Lower leg skin (tissue), 4 donors: Measurements from ENCODE around the gene FAM110C. TPM values are rescaled to one million over a fixed set of nuclear protein-coding genes. Genes with fewer than 3 reads are reported as not detected.
A peak's percentile ranks its signal among the peaks of the same experiment; 100 is the strongest.
"Not testable (repeated sequence)": the region's sequence is repeated elsewhere in the genome, so short reads cannot be mapped to it uniquely, and the experiment has no call there.

Experiments used
- DNase-seq, 2 donors: peaks; one replicate each; pipeline ENCODE4 v3.0.0-alpha.2; 2019; ENCODE audit warnings: low spot score in 2 of 2
- H3K4me3 ChIP-seq: fragments of 200-600 bp; sonication (generic); 2 replicates; pipeline ENCODE4 v1.5.1; 2017; ENCODE audit warnings: mild to moderate bottlenecking, low read depth; ENCODE audit not compliant: poor library complexity, severe bottlenecking
- POLR2A ChIP-seq, 2 donors: fragments of 450-650 bp; IDR thresholded peaks; one replicate each; pipeline ENCODE4 v1.6.1; 2016 to 2017; ENCODE audit warnings: antibody characterized with exemption in 2 of 2, mild to moderate bottlenecking in 1 of 2, moderate library complexity in 1 of 2
- WGBS, 2 donors: methylation state at CpG; one replicate each; pipeline ENCODE4 v1.1.5; 2018; 5-methylcytosine and 5-hydroxymethylcytosine counted together
- intact Hi-C: fragments of 100-400 bp; cut with DNase I; formaldehyde crosslinking; loops from one replicate; pipeline ENCODE4 v1.15.0; 2023; ENCODE audit warnings: low total_unique reads
- total RNA-seq, 4 donors: library from RNA; depleted of rRNA; stranded (reverse); fragments of >200 nt; gene quantifications; one replicate each; pipeline ENCODE4 v1.1.0, GENCODE V29; 2016
- TF ChIP-seq, protein P1 (sequence below), 3 donors: fragments of 450-650 bp; IDR thresholded peaks; one replicate each; pipeline ENCODE4 v1.5.1; 2016; ENCODE audit warnings: antibody characterized with exemption in 3 of 3, mild to moderate bottlenecking in 3 of 3, moderate library complexity in 2 of 3

The FAM110C gene
- total RNA-seq, 4 donors from 2014 or later, result 25.6 to 49.9 (median 30.0) TPM

DNA sequence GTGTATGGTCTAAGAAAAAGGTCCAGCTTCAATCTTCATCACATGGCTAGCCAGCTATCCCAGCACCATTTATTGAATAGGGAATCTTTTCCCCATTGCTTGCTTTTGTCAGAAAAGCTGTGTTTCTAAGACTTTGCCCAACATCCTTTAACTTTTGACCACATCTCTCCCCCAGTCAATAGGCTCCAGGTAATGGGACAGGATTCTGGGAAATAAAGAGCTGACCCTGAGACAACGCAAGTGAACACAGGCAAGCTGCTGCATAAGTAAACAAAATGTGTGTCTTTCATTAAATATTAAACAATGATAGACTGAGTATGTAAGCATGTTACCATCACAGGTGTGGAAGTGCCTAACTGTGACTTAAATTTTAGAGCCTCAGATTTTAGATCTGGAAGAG, 23.0 kb downstream of the FAM110C start:
- intact Hi-C loops, result no loop called here
- no peak overlapping the region for H3K4me3 ChIP-seq
- WGBS, 2 donors, result 100% methylated on average over 1 of the region's 1 CpG
- no peak for TF ChIP-seq POLR2A (IDR thresholded peaks at IDR 0.05)
- TF ChIP-seq, protein P1, sequence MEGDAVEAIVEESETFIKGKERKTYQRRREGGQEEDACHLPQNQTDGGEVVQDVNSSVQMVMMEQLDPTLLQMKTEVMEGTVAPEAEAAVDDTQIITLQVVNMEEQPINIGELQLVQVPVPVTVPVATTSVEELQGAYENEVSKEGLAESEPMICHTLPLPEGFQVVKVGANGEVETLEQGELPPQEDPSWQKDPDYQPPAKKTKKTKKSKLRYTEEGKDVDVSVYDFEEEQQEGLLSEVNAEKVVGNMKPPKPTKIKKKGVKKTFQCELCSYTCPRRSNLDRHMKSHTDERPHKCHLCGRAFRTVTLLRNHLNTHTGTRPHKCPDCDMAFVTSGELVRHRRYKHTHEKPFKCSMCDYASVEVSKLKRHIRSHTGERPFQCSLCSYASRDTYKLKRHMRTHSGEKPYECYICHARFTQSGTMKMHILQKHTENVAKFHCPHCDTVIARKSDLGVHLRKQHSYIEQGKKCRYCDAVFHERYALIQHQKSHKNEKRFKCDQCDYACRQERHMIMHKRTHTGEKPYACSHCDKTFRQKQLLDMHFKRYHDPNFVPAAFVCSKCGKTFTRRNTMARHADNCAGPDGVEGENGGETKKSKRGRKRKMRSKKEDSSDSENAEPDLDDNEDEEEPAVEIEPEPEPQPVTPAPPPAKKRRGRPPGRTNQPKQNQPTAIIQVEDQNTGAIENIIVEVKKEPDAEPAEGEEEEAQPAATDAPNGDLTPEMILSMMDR (IDR thresholded peaks at IDR 0.05), result no peak
- DNase-seq, result no peak

DNA sequence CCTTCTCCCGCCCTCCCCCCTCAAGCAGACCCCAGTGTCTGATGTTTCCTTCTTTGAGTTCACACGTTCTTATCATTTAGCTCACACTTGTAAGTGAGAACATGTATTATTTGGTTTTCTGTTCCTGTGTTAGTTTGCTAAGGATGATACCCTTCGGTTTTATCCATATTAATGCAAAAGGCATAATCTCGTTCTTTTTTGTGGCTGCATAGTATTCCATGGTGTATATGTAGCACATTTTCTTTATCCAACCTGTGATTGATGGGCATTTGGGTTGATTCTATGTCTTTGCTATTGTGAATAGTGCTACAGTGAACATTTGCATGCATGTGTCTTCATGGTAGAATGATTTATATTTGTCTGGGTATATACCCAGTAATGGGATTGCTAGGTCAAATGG, 24.1 kb downstream of the FAM110C start:
- intact Hi-C loops, H3K4me3 ChIP-seq, DNase-seq: not testable (repeated sequence)
- WGBS, 2 donors, result 80 to 91% methylated on average over 4 of the region's 4 CpGs

DNA sequence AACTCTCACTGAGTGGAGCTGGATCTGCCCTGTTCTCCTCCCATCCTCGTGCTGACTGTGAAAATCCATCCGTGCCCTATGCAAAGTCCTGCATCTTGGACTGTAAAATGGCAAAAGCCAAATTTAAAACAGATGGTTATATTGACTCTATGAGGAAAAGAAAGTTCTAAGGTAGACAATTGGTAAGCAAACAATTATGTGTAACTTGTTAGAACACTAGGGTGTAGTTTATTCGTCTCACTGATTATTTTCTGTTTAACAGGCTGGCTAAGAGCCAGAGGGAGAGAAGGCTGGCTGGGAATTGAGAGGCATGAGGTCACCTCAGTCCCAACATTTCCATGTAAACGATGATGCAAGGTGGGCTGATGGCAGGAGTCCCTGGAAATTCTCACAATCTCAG, 26.0 kb downstream of the FAM110C start:
- H3K4me3 ChIP-seq, DNase-seq, intact Hi-C loops: not testable (repeated sequence)
- WGBS, 2 donors, result 35% methylated on average over 4 of the region's 4 CpGs

DNA sequence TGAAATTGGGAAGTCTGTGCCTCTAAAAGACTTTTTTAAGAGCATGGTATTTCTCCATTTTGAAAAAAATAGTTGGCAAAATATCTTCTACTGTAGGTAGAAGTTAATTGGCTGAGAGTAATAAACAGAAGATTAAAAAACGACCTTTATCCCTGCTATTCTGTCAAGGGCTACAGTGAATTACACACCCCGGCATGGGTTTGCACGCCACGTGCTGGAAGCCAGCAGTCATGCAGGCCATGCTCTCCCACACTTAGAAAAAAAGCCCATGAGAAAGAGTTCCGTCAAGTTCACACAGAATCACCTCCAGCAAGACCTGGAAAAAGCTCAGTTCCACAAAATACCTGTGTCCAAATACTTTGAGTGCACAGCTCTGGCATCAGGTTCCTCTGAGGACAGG, 26.8 kb downstream of the FAM110C start:
- H3K4me3 ChIP-seq, result no peak overlapping the region
- intact Hi-C loops, result no loop called here
- DNase-seq, result no peak
- WGBS, 2 donors, result 69 to 71% methylated on average over 5 of the region's 5 CpGs
- TF ChIP-seq, protein P1 (IDR thresholded peaks at IDR 0.05), result no peak
- TF ChIP-seq POLR2A (IDR thresholded peaks at IDR 0.05), result no peak

DNA sequence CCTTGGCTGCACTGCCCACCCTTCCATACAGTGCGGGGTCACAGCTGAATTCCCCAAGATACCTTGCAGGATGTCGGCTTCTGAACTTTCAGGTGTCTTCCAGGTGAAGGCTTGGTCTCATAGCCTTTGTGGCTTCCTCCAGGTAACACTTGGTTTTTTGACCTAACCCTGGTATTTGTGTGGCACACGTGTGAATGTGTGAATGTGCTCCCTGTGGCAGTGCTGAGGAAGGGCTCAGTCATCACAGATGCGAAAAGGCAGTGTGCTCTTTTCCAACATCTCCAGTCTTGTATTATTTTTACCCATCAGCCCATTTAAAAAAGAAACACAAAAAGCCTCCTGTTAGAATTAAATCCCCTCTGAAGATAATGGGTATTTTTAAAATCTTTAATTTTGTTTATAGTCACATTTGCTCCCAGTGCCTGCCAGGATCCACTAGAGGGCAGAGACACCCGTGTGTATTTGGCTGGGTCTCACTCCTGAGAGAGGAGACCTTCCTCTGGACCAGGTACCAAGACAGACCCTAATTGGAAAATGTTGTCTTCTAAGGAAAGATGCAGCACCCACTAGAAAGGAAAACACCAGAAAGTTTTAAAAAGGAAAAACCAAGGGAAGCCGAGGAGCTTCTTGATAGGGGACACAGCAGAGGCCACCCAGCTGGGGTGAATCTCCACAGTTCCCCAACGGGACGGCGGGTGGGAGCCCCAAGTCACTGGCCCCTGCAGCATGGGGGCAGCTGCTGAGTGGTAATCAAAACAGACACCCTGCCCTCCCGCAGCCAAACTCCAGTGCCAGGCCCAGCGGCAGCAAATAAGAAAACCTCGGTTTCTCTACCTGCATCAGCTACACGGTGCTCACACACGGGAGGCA, 27.7 kb downstream of the FAM110C start:
- WGBS, 2 donors, result 74 to 75% methylated on average over 14 of the region's 14 CpGs
- TF ChIP-seq, protein P1 (IDR thresholded peaks at IDR 0.05), result no peak
- no peak for TF ChIP-seq POLR2A (IDR thresholded peaks at IDR 0.05)
- intact Hi-C loops, result no loop called here
- no peak overlapping the region for H3K4me3 ChIP-seq
- DNase-seq, result no peak

DNA sequence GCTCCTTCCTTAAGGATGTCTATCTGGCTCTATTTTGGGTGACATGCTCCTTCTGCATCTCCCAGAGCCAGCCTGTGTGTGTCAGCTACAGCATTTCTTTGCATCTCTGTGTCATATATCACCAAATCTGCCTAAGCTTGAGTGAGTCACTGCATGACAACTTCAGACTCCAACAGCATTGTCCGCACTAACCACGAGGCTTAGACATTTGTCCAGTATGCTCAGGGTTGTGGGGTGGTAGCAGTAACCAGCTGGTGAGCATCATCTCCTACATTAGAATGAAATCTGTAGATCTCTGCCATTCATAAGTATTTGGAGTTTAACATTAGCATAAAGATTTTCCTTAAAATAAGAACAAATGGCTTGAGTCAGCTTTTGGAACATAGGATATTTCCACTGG, 30.4 kb downstream of the FAM110C start:
- intact Hi-C loops, H3K4me3 ChIP-seq, DNase-seq: not testable (repeated sequence)
- WGBS, 2 donors, result 71 to 83% methylated on average over 2 of the region's 2 CpGs

DNA sequence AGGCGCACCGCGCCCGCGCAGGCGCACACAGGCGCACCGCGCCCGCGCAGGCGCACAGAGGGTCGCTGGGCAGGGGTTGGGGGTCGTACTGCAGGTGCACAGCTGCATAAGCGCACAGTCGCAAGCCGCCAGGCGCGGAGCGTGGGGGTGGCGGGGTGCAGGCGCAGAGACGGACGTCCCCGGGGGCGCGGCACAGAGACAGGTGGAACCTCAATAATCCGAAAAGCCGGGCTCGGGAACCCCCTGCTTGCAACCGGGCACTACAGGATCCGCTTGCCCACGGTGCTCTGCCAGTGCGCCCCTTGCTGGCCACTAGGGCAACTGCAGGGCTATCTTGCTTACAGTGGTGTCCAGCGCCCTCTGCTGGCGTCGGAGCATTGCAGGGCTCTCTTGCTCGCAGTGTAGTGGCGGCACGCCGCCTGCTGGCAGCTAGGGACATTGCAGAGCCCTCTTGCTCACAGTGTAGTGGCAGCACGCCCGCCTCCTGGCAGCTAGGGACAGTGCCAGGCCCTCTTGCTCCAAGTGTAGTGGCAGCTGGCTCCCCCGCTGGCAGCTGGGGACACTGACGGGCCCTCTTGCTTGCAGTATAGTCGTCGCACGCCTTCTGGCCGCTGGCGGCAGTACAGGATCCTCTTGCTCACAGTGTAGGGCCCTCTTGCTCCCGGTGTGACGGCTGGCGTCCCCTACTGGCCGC, 34.9 kb downstream of the FAM110C start:
- H3K4me3 ChIP-seq, result no peak overlapping the region
- TF ChIP-seq POLR2A (IDR thresholded peaks at IDR 0.05), result no peak
- TF ChIP-seq, protein P1 (IDR thresholded peaks at IDR 0.05), result no peak
- 60 to 69% methylated on average over 48 to 53 of the region's 54 CpGs for WGBS, 2 donors
- intact Hi-C loops, result no loop called here
- DNase-seq, result peak in 1 of 2 donors; percentile 30
